Ammon's horn (tissue), 1 donor: ENCODE results near the gene ENG.
"Not testable (repeated sequence)": the region's sequence is repeated elsewhere in the genome, so short reads cannot be mapped to it uniquely, and the experiment has no call there.

ENCODE experiments used
- DNase-seq: peaks from one replicate; pipeline ENCODE4 v3.0.0-alpha.2; 2016; ENCODE audit warnings: low spot score

Gene ENG

DNA sequence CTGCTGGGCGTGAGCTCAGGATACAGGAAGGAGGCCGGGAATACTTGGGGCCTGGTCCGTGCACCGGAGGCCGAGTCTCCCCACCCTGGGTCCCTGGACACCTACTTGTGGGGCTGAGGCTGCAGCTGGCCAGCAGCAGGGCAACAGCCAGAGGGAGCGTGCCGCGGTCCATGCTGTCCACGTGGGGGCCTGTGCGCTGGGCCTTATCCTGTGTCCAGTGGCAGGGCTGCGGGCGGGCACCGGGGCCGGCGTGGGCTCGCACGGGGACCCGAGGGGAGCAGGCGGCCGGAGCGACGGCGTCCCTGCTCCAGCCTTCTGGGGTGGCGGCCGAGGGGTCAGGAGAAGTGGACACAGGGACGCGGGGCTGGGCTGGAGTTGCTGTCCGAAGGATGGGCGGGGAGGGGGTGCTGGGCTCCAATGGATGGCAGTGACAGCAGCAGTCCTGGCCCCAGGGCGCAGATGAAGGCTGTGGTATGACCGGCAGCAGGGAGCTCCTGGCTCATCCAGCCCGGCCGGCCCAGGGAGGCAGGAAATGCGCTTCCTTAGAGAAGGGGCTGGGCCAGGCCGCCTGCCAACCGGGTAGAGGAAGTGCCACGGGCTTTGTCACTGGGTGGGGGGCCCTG lies at the start of gene ENG:
Gene ENG, minus strand, starts transcription at position 475 of the 623 bp plus-strand sequence. Its CDS starts 303 bp downstream, at position 172.
- peak; percentile 41 for DNase-seq

DNA sequence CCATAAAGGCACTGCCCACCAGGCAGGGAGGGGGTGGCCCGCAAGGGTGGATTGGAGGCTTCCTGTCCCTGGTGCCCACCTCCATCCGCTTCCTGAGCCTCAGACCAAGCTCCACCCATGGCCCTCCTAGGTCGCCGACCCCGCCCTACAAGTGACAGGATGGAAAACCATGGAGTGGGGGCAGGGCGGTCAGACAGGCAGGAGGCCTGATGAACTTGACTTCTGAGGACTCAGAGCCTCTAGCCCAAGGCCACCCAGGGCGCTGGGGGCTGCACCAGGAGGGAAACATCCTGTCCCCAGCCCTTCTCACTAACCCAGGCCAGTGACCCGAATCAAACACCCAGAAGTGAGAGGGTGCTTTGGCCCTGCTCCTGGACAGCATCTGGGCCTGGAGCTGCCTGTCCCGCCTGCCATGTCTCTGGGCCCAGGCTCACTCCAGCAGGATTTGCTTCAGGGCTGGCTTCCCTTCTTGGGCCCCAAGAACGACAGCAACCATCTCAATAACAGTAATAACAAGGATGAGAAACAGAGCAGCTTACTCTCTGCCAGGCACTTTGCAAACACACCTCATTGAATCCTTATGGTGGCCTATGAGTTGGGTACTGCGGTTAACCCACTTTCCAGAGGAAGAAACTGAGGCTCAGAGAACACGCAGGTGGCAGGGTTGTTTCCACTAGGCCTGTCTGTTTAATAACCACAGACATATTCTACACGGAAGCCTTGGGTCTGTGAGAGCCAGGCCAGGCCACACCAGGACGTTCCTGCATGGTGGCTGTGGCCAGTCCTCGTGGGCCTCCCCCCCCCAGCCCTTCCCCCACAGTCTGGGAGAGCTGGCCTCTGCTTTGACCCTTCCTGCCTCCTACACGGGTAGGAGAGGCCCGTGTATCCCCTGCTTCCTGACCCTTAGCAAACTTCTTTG lies 49.4 kb upstream of the ENG start:
- DNase-seq = no peak

DNA sequence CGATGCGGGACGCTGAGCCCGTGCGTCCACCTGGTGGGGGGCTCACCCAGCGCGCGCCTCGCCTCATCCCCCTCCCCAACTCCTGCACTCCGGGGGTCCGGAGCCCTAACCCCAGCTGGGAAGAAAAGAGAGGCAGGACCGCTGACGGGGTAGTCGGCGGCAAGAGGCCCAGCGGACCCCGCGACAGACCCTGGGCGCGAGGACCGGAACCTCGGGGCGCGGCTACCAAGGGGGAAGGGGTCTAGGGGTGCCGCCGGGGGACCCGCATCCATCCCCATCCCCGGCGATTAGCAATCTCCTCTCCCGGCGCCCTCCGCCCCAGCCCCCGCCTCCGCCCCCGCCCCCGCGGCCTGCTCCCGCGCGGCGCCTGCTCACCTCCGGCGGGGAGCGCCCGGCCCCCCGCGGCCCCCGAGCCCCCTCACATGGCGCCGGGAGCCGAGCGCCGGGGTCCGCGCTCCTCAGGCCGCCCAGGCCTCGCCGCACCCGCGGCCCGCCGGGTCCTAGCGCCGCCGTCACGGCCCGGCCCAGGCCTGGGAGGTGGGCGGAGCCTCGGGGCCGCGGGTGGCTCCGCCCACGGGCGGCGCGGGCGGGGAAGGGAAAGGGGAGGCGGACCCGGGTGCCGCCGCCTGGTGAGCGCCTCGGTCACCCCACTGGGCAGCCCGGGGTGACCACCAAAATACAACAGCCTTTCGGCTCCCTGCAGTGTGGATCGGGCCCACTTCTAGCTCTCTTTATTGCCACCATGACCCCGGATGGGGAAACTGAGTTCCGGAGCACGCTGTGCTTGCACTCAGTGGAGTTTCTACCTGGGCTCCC lies 44.9 kb upstream of the ENG start, which contains the start of gene ST6GALNAC6:
Gene ST6GALNAC6, minus strand, starts transcription at position 476 of the 816 bp plus-strand sequence. CDS start 1,622 bp downstream, outside the sequence.
- peak; percentile 78 for DNase-seq

DNA sequence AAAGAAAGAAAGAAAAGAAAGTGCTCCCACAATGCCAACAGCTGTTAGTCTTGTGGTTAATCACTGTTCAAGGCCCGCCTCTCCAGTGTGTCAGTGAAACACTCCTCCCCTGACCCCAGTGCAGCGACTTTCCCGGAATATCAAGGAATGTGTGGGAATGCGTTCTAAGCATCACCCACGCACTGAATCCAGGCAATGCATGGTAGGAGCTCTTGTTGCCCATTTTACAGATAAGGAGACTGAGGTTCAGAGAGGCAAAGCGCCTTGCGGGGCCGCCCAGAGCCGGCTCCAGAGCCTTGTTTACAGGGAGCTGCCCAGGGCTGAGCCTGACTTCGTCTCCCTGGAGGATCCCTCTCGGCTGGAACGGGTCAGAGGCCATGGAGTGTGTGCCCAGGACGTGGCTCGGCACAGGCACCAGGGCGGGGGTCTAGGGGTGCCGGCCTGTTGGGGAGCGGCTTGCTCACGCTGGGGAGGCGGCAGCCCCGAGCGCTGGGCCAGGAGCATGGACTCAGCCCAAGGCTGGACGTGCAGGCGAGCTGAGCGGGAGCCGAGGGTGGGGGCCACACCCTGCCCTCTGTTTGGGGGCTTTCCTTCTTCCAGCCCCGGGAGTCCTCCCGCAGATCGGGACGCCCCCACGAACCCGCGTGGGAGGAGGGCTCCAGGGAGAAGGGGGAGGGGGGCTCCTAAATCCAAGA lies 44.1 kb upstream of the ENG start:
- DNase-seq = no peak

DNA sequence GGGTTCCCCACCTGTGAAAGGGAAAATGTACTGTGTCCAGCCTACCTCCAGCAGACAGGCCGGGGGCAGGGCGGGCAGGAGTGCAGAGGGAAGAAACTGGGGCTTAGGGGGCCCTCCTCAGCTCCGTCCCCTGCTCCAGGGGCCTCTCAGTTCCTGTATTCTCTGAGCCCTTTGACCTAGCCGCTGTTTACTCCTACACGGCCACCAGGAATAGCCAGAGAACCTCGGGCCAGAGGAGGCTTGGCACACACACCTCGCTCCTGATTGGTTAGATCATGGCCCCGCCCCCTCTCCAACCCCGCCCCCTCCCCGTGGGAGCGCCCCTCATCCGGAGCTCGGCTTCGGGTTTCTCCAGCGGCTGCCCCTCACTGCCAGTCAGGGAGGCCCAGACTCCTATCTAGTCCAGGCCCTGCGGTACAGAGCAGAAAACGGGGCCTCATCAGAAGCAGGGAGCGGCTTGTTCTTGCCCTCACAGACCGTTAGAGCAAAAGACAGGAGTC lies 42.8 kb upstream of the ENG start:
- DNase-seq = peak; percentile 87

DNA sequence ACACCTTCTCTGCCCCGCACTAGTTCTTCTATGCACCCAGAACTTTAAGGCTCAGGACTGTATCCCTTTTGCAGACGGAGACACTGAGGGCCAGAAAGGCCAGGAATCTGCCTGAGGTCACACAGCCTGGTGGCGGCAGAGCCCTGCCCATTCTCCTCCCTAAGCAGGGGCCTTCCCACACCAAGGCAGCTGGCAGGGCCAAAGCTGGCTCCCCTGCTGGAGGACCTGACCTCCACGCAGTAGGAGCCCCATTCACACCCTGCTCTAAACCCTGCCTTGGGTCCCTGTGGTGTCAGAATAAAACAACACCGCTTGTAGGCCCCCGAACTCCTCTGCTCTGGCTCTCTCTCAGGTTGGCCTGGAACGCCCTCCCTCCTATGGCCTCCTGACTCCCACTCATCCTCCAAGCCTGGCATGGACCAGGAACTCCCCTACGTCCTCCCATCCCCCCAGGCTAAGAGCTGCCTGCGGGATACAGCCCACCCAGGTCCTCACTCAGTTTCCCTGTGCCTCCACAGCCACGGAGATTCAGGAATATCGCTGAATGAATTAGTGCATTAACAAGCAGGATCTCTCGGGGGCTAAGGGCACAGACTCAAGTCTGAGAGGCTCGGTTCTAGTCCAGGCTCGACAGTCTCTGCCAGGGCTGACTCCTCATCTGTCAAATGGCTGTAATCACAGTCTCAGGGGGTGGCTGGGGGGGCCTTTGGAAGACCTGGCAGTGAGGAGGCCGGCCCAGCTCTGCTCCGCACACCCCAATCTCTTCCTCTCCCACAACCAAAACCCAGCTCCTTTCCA lies 42.1 kb upstream of the ENG start:
- no peak for DNase-seq

DNA sequence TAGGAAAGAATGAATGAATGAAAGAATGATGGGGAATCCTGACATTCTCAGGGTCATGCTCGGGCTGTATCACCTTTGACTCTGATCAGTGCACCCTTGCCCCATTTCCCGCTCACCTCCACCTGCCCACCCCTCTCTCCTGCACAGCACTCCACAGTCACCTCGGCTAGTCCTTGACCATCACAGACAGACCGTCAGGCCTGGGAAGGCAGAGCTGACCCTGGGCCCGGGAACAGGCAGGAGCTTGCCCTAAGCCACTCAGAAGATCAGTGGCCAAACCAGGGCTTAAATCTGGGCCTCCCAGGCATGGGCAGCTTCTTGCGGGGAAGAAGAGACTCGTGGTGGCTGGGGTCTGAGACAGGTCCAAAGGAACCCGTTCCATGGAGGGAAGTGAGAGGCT lies 41.4 kb upstream of the ENG start:
- no peak for DNase-seq

DNA sequence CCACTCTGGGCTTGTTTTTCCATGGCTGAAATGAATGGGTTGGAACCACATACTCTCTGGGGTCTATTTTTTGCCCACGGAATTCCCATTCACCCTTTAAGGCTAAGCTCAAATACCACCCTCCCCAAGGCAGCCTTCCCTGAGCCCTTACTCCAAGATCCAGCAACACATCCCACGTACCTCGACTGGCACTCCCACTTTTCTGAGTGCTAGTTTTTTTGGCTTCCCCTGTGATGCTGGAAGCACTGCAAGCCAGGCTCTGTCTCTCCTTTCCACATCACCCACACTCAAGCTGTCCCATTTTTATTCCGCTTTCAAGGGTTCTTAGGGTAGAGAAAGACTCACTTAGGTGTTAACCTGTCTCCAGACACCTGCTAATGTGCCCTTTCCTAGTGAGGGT lies 38.9 kb upstream of the ENG start:
- DNase-seq = peak; percentile 63

DNA sequence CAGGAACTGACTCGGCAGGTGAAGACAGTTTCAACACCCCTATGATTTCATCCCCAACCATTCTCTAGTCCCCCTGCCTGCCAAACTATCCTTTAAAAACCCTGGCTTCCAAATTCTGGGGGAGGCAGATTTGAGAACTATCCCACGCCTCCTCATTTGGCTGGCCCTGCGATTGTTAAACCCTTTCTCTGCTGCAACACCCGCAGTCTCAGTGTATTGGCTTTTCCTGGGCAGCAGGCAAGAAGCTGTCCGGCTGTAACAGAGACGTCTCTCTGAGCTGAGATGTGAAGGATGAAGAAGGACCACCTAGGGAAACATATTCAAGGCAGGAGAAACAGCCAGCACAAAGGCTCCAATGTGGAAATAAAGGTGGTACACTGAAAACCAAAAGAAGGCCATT lies 38.4 kb upstream of the ENG start:
- DNase-seq = no peak

DNA sequence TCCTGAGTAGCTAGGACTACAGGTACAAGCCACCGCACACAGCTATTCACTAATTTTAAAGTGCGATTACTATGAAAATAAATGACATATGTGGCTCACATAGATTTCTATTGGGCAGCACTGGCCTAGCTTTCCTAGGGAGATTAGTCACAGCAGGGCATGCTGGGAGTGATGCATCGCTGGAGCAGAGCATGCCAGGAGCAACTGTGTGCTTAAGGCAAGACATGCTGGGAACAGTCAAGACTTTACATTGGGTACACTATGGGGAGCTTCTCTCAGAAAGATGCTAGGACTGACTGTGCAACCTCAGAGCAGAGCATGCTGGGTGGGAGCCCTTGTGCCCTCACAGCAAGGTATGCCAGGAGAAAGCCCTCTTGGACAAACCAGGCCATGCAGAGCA lies 35.6 kb upstream of the ENG start:
- DNase-seq = no peak

DNA sequence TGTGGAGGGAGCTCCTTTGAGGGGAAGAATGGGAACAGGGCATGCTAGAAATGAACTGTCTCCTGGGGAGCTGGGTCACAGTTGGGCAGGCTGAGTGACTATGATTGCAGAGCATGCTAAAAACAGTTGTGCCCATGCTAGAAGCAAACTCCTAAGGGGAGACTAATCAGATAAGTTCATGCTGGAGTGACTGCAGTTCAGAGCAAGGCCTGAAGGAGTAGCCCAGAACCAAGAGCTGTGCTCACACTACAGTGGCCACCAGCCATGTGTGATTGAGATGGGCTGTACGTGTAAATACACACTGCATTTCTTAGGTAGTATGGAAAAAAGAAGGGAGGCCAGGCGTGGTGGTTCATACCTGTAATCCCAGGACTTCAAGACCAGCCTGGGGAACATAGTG lies 33.3 kb upstream of the ENG start:
- no peak for DNase-seq

DNA sequence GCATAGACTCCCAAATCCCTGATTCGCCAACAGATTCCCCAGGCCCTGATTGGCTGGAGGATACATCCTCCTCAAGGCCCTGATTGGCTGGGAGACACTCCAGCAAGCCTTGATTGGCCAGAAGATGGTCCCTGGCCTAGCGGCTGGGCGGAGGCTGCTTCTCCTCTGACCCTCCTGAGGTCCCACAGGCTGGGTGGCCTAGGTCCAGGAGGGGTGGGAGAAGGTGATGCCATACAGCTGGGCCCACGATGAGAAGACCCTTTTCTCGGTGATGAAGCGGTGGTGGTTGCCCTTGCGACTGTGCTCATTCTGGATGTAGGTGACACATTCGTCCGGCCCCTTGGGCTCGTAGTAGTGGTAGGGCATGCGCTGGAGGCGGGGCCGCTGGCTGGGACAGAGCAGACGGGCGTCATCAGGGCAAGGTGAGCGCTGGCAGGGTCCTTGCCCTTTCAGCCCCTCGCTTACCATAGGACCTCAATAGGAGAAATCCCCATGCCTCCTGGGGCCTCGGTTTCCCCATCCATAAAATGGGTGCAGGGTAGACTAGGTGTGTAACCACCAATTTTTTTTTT lies 32.0 kb upstream of the ENG start:
- DNase-seq = no peak

DNA sequence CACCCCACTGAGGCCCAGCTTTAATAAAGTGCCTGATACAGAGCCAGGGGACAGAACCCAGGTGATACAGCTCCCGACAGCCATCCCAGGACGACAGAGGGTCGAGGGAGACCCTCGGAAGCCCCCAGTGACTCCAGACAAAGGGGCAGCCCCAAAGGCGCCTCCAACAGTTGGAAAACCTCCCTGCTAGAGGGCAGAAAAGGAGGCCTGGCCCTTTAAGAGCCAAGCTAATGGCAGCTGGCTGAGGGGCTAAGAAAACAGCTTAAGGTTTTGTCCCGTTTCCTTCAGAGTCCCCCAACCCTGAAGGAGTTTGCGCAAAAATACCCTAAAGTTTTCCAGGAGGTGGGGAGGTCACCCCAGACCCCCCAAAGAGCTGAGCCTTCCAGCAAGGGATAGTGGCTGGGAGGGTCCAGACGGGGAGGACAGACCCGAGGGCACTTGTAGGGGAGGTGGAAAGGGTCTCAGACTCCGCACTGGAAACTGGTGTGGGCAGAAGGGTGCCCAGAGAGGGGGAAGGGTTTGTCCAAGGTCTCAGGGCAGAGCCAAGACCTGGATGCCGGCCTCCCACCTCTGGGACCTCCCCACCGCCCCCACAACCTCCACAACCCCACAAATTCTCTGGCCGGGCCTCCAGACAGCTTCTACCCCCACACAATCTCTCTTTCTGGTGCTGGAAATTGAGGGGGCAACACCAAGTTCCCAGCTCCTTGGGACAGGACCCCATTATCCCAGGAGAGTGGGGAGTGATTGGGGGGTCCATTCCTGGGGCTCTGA lies 31.2 kb upstream of the ENG start:
- DNase-seq = no peak

DNA sequence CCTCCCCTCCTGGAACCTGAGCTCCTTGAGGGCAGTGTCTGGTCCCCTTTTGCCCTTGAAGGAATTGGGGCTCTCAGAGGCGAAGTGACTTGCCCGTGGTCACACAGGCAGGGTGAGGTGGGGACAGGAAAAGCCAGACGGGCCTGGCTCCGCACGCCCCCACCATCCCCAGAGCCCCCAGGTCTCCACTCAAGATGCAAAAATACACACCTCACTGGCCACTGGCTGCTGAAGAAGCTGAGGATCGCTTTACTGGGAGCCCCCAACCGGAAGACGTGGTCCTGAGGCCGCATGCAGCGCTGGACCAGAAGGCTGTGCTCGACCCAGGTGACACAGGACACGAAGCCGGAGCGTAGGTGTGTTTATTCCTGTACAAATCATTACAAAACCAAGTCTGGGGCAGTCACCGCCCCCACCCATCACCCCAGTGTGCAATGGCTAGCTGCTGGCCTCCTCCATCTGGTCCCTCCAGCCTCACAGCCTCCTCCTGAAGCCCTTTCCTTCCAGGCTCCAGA lies 30.6 kb upstream of the ENG start:
- no peak for DNase-seq

DNA sequence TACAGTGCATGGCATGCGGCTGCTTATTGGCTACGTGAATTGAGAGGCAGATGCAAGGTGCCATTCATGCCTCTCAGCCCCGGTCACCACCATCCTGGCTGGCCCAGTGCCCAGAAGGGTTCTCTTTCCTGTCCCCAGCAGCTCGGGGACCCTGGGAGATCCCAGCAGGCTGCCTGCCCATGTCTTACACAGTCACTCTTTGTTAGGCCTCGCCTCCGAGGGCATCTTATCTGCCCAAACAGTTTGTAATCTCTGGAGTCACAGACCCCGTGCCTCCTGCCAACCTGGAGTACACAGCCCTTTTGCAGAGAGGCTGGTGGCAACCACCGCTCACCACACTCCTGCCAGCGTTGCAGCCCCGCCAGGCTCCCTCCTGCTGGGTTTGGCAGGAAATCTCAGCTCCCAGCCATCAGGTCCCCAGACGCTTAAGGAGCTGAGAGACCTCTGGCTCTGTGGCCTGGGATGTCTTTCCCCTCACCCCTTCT lies 30.0 kb upstream of the ENG start:
- DNase-seq = no peak

DNA sequence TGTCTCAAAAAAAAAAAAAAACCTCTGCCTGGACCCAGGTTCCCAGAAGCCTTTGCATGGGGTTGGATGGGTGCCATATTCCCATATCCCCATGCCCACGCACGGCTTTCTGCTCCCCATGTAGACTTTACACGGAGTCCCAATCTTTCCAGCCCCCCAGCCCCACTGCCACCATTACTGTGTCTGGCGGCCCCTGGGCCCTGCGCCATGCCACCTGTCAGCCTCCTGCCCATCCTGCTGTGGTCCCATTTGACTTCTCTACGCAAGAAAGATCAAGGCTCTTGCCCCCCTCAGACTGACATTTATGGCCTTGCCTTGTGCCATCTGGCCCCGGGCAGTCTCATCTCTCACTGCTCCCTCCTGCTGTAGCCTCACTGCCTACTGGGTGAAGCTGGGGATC lies 29.5 kb upstream of the ENG start:
- DNase-seq = no peak

DNA sequence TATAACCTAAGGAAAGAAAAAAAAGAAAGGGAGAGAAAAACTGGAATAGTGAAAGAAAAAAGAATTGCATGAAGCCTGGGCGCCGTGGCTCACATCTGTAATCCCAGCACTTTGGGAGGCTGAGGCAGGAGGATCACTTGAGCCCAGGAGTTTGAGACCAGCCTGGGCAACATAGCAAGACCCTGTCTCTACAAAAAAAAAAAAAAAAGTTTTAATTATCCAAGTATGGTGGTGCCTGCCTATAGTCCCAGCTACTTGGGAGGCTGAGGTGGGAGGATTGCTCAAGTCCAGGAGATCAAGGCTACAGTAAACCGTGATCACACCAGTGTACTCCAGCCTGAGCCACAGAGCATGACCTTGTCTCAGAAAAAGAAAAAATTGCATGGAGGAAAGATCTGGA lies 27.3 kb upstream of the ENG start:
- not testable (repeated sequence) for DNase-seq

DNA sequence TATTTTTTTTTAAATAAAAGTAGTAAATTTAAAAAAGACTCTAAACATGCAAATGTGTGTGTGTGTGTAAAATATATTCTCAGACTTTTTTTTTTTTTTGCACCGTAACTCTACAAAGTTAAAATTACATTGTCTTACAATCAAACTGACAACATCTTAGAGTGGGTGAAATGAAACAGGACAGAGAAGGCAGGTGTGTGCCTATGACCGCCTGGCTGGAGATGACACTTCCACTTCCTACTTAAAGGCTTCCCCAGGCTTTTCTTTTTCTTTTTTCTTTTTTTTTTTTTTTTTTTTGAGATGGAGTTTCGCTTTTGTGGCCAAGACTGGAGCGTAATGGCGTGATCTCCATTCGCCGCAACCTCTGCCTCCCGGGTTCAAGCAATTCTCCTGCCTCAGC lies 25.7 kb upstream of the ENG start:
- no peak for DNase-seq

DNA sequence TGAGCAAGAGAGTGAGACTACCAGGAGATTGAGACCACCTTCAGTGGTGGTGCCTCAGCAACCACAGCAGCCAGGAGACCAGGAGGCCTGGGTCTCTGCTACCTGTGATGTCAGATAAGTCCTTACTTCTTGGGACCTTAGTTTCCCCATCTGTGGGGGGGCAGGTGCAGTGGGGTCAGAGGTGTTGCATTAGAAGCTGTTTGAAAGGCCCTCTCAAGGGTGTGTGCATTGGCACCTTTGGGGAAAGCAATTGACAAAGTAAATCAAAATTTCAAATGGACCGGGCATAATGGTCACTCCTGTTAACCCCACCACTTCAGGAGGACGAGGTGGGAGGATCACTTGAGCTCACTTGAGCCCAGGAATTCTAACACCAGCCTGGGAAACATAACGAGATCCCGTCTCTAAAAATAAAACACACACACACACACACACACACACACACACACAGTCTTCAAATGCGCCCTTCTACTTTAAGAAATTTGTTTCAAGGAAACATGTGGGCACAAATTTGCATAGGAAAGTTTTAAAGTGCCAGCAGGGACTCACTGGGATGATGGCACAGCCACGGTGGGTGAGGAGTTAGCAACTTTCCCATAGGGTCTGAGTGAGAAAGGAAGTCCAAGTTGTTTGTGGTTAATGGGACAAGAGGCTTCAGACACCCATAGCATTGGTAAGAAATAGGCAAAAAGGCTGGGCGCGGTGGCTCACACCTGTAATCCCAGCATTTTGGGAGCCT lies 24.4 kb upstream of the ENG start:
- no peak for DNase-seq
